Omental fat pad (tissue), 4 donors: ENCODE measurements around the gene SMIM41. TPM values are rescaled to one million over a fixed set of nuclear protein-coding genes. Genes with fewer than 3 reads are reported as not detected.

Experiments used
- ATAC-seq: fragments of 150-250 bp; one replicate; pipeline ENCODE4 v1.9.1; 2016; ENCODE audit warnings: mild to moderate bottlenecking, moderate library complexity; ENCODE audit not compliant: low FRiP score
- DNase-seq: peaks from one replicate; pipeline ENCODE4 v3.0.0-alpha.2; 2019; ENCODE audit warnings: low spot score
- total RNA-seq, 4 donors: library from RNA; depleted of rRNA; stranded (reverse); fragments of >200 nt; gene quantifications; one replicate each; pipeline ENCODE4 v1.1.0, GENCODE V29; 2016
- TF ChIP-seq, protein P1 (sequence below), 3 donors: fragments of 450-650 bp; IDR thresholded peaks; one replicate each; pipeline ENCODE4 v1.5.1; 2016 to 2017; ENCODE audit warnings: antibody characterized with exemption in 3 of 3, mild to moderate bottlenecking in 3 of 3, moderate library complexity in 2 of 3

The SMIM41 gene
- total RNA-seq, 4 donors from 2014 or later, result 1.1 to 1.9 (median 1.1) TPM; not detected in 1

DNA sequence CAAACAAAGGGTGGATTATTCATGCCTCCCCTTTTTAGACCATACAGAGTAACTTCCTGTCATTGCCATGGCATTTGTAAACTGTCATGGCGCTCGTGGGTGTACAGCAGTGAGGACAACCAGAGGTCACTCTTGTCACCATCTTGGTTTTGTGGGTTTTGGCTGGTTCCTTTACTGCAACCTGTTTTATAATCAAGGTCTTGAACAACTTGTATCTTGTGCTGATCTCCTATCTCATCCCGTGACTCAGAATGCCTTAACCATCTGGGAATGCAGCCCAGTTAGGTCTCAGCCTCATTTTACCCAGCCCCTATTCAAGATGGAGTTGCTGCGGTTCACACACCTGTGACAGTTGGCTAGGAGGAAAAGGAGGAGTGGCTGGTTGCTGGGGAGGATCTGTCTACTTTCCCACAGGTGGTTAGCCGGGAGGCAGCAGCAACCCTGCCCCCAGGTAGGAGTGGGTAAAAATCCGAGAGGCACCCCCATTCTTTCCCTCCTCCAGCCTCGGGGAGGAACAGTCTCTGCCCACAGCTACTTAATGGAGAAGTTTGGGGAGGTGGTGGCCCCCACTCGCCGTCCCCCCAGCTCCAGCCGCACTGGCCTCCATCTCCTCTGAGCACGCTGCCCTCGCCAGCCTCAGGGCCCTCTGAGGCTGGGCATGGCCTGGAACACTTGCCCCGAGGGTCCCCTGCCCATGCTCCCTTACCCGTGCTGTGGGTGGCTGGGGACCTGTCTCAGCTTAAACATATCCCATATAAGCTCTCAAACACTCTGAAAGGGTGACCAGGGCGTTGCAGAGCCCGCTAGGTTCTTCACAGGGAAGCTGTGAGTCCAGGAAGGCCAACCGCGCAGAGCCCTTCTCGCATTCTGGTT lies 41.7 kb downstream of the SMIM41 start:
- ATAC-seq (no peak), DNase-seq (no peak)
- TF ChIP-seq, protein P1, sequence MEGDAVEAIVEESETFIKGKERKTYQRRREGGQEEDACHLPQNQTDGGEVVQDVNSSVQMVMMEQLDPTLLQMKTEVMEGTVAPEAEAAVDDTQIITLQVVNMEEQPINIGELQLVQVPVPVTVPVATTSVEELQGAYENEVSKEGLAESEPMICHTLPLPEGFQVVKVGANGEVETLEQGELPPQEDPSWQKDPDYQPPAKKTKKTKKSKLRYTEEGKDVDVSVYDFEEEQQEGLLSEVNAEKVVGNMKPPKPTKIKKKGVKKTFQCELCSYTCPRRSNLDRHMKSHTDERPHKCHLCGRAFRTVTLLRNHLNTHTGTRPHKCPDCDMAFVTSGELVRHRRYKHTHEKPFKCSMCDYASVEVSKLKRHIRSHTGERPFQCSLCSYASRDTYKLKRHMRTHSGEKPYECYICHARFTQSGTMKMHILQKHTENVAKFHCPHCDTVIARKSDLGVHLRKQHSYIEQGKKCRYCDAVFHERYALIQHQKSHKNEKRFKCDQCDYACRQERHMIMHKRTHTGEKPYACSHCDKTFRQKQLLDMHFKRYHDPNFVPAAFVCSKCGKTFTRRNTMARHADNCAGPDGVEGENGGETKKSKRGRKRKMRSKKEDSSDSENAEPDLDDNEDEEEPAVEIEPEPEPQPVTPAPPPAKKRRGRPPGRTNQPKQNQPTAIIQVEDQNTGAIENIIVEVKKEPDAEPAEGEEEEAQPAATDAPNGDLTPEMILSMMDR (IDR thresholded peaks at IDR 0.05), result no peak

DNA sequence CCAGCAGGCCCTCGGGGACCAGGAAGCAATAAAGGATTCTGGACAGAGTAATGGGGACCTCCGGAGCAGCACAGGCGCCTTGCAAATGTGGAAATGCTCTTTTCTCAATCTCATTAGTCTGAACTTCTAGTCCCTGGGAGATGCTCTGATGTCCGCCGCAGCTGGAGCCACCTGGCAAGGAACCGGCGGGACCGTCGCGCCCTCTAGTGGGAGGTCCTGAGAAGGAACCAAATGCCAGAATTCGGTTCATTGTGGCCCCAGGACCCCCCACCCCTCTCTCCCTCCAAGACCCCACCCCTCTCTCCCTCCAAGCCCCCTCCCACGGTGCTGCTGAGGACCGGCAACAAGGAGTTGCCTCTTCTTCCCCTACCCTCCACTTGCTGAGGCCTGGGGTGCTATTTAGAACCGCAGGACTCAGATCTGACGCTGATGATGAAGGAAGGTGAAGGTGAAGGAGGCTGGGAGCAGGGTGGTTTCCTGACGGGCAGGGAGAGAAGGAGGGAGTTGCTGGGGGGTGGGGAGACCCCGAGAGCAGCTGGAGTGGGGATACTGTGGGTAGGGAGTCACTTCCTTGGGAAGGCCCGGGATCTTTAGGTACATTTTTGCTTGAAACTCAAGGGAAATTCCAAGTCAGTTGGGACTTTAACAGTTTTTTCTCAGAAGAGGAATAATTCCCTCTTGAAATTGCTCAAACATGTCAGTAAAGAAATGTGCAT lies 42.5 kb downstream of the SMIM41 start:
- ATAC-seq (no peak), DNase-seq (peak; percentile 52)
- TF ChIP-seq, protein P1 (IDR thresholded peaks at IDR 0.05), result no peak

GRCh38 chr12:52122540-52122871 lies 43.0 kb downstream of the SMIM41 start:
- DNase-seq (no peak), ATAC-seq (no peak)
- TF ChIP-seq, protein P1 (IDR thresholded peaks at IDR 0.05), result no peak

GRCh38 chr12:52122904-52123303 lies 43.4 kb downstream of the SMIM41 start:
- TF ChIP-seq, protein P1 (IDR thresholded peaks at IDR 0.05), result no peak
- ATAC-seq (no peak), DNase-seq (no peak)

- ATAC-seq, result no peak
- DNase-seq, result no peak
- TF ChIP-seq, protein P1 (IDR thresholded peaks at IDR 0.05), result no peak
These were observed 44.1 kb downstream of the SMIM41 start for GRCh38 chr12:52123487-52124186.

- ATAC-seq, result no peak
- DNase-seq, result no peak
- TF ChIP-seq, protein P1 (IDR thresholded peaks at IDR 0.05), result no peak
These were observed 46.0 kb downstream of the SMIM41 start for GRCh38 chr12:52125476-52125900.
